WTC11 (cell line): ENCODE measurements around the gene SLC47A2. TPM values are rescaled to one million over a fixed set of nuclear protein-coding genes. Genes with fewer than 3 reads are reported as not detected.

Source experiments
- ATAC-seq: fragments of 200-7000 bp; cut with Tn5 transposase; 2 replicates; pipeline ENCODE4 v1.10.0; 2021; ENCODE audit warnings: mild to moderate bottlenecking, moderate library complexity
- CTCF ChIA-PET: fragments of 300-600 bp; sonication (Branson Sonifier 250); formaldehyde crosslinking; loops from one replicate; lab custom pipeline; 2021; ENCODE audit warnings: antibody characterized with exemption; lab: Charles Lee
- POLR2A ChIA-PET: fragments of 350-600 bp; sonication (Branson Sonifier 250); formaldehyde crosslinking; loops from one replicate; lab custom pipeline; 2021; ENCODE audit warnings: antibody characterized with exemption; lab: Charles Lee
- DNase-seq: peaks from one replicate; pipeline ENCODE4 v3.0.0; 2021; ENCODE audit warnings: low spot score
- H3K27ac Mint-ChIP-seq: 2 replicates; pipeline ENCODE4 v1.8.0; 2021; ENCODE audit warnings: mixed read lengths
- H3K27me3 Mint-ChIP-seq: 2 replicates; pipeline ENCODE4 v1.8.0; 2021; ENCODE audit warnings: low read depth, mild to moderate bottlenecking, moderate library complexity, mixed read lengths
- H3K36me3 Mint-ChIP-seq: 2 replicates; pipeline ENCODE4 v1.8.0; 2021; ENCODE audit warnings: mixed read lengths
- H3K4me1 Mint-ChIP-seq: 2 replicates; pipeline ENCODE4 v1.8.0; 2022; ENCODE audit warnings: mixed read lengths
- H3K4me3 Mint-ChIP-seq: 2 replicates; pipeline ENCODE4 v1.8.0; 2021; ENCODE audit warnings: mild to moderate bottlenecking, moderate library complexity, mixed read lengths
- H3K9me3 Mint-ChIP-seq: 2 replicates; pipeline ENCODE4 v1.8.0; 2021; ENCODE audit warnings: mixed read lengths
- CBFB ChIP-seq: sonication (generic); formaldehyde crosslinking; IDR thresholded peaks from 2 replicates; pipeline ENCODE4 v1.8.1; 2022; ENCODE audit warnings: mild to moderate bottlenecking, low read depth, missing genetic modification reagents
- FOXP1 ChIP-seq: sonication (generic); formaldehyde crosslinking; IDR thresholded peaks from 2 replicates; pipeline ENCODE4 v1.8.0; 2022; ENCODE audit warnings: missing genetic modification reagents, mild to moderate bottlenecking, moderate library complexity, borderline replicate concordance
- GRHL2 ChIP-seq: fragments of 250-450 bp; sonication (Bioruptor Pico); IDR thresholded peaks from 2 replicates; pipeline ENCODE4 v1.8.0; 2022; ENCODE audit warnings: mild to moderate bottlenecking, moderate library complexity; ENCODE audit not compliant: insufficient replicate concordance, severe bottlenecking
- NFE2L1 ChIP-seq: sonication (generic); formaldehyde crosslinking; IDR thresholded peaks from 2 replicates; pipeline ENCODE4 v1.8.1; 2023; ENCODE audit warnings: missing genetic modification reagents
- NR2C2 ChIP-seq: sonication (generic); formaldehyde crosslinking; IDR thresholded peaks from 2 replicates; pipeline ENCODE4 v1.8.0; 2022; ENCODE audit warnings: mild to moderate bottlenecking, missing genetic modification reagents
- NR3C1 ChIP-seq: sonication (generic); formaldehyde crosslinking; conservative IDR thresholded peaks from 2 replicates; pipeline ENCODE4 v1.8.1; 2023; ENCODE audit warnings: low read depth, mild to moderate bottlenecking, missing genetic modification reagents
- RORB ChIP-seq: fragments of 250-450 bp; sonication (Bioruptor Pico); IDR thresholded peaks from 2 replicates; pipeline ENCODE4 v1.9.0; 2021; ENCODE audit warnings: mild to moderate bottlenecking
- ZNF121 ChIP-seq: sonication (generic); formaldehyde crosslinking; IDR thresholded peaks from 2 replicates; pipeline ENCODE4 v1.8.0; 2023; ENCODE audit warnings: missing genetic modification reagents
- ZNF423 ChIP-seq: fragments of 250-450 bp; sonication (Bioruptor Pico); IDR thresholded peaks from 2 replicates; pipeline ENCODE4 v2.1.2; 2022; ENCODE audit warnings: mild to moderate bottlenecking, moderate library complexity
- total RNA-seq: library from RNA; stranded (reverse); gene quantifications from 3 replicates; pipeline ENCODE4 v1.2.3, GENCODE V29; 2021
- TF ChIP-seq, protein P1 (sequence below): sonication (generic); formaldehyde crosslinking; IDR thresholded peaks from 2 replicates; pipeline ENCODE4 v1.8.1; 2022; ENCODE audit warnings: mild to moderate bottlenecking, missing genetic modification reagents, moderate library complexity, borderline replicate concordance
- TF ChIP-seq, protein P2 (sequence below): sonication (generic); formaldehyde crosslinking; IDR thresholded peaks from 2 replicates; pipeline ENCODE4 v1.8.1; 2023; ENCODE audit warnings: mild to moderate bottlenecking, missing genetic modification reagents
- TF ChIP-seq, protein P3 (sequence below): sonication (generic); formaldehyde crosslinking; IDR thresholded peaks from 2 replicates; pipeline ENCODE4 v1.8.0; 2022; ENCODE audit warnings: missing genetic modification reagents
- TF ChIP-seq, protein P4 (sequence below): sonication (generic); formaldehyde crosslinking; conservative IDR thresholded peaks from 2 replicates; pipeline ENCODE4 v1.8.1; 2023; ENCODE audit warnings: mild to moderate bottlenecking, low read depth, missing genetic modification reagents, moderate library complexity
- TF ChIP-seq, protein P5 (sequence below): fragments of 250-450 bp; sonication (Bioruptor Pico); IDR thresholded peaks from 2 replicates; pipeline ENCODE4 v2.1.2; 2022; ENCODE audit warnings: mild to moderate bottlenecking, moderate library complexity

The SLC47A2 gene
- total RNA-seq, 1 experiment from 2014 or later: not detected

DNA sequence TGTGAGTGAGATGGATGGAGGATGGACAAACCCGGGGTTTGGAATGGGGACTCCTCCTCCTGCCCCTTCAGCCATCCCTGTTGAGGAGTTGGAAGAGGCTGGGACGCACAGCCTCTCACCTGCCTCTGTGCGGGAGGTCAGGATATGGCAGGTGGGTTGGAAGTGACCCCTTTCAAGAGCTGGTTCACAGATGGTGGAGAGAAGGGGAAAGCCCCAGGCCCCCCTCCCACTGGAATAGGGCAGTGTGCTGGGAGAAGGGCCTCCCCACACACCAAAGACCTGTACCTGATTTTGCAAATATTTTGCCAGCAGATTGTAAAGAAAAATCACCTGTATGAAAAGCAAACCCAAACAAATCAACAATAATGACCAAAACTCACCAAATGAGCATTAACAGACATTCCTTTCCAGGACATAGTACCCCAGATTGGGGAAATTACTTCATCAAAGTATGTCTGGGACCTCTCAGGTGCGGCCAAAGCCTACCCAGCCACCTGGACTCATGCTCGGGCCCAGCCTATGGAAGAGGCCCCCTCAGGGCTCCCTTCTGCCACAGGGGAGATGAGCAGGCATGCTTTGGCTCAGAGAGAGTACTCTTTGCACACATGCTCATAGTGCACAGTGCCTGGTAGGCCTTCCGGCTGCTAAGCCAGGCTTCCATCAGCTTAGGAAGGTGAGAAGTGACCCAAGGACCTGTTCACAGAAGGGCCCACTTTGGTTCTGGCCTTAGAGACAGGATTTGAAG is 7.8 kb downstream of the SLC47A2 start:
- H3K36me3 Mint-ChIP-seq: no peaks in the 10 kb centered on the region
- no peak overlapping the region for H3K4me3 Mint-ChIP-seq
- no peak for ATAC-seq
- CTCF ChIA-PET: interaction anchor here (2.4 kb wide), 1 partner anchor 10 kb away, joined by 12 read pairs; no protein-coding TSS in a partner anchor
- POLR2A ChIA-PET: no interaction called here
- no peak for TF ChIP-seq ZNF121 (CRISPR knock-in tag)
- no peak for TF ChIP-seq NR3C1
- DNase-seq: no peak
- H3K9me3 Mint-ChIP-seq: no peaks in the 10 kb centered on the region
- no peak overlapping the region for H3K27ac Mint-ChIP-seq
- H3K4me1 Mint-ChIP-seq: peaks cover 24% of the 10 kb centered on the region
- H3K27me3 Mint-ChIP-seq: no peaks in the 10 kb centered on the region

DNA sequence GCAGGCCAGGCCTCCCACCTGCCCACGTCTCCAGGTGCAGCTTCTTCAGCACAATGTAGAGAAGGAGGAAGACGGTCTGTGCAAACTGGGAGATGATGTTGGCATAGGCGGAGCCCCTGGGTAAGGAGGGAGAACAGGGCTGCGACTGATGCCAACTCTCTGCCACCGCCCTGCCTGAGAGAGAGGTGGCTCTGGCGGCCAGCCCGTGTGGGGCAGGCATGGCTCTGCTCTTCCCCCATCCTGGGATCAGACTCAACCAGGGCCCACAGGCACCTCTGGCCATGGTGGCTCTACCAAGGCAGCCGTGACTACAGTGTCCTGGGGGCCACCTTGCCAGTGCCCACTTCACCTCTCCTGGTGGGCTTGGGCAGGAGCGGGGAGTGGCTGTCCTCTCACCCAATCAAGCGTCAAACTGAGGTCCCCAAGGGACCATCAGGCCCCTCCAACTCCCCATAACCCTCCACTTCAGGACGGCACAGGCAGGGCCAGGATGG is 8.6 kb downstream of the SLC47A2 start:
- H3K27ac Mint-ChIP-seq: no peak overlapping the region
- no peak for ATAC-seq
- POLR2A ChIA-PET: no interaction called here

More for the DNA sequence above, 8.6 kb downstream of the SLC47A2 start:
- DNase-seq: no peak
- H3K27me3 Mint-ChIP-seq: no peaks in the 10 kb centered on the region
- TF ChIP-seq, protein P1, sequence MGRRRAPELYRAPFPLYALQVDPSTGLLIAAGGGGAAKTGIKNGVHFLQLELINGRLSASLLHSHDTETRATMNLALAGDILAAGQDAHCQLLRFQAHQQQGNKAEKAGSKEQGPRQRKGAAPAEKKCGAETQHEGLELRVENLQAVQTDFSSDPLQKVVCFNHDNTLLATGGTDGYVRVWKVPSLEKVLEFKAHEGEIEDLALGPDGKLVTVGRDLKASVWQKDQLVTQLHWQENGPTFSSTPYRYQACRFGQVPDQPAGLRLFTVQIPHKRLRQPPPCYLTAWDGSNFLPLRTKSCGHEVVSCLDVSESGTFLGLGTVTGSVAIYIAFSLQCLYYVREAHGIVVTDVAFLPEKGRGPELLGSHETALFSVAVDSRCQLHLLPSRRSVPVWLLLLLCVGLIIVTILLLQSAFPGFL: no peak
- TF ChIP-seq, protein P2, sequence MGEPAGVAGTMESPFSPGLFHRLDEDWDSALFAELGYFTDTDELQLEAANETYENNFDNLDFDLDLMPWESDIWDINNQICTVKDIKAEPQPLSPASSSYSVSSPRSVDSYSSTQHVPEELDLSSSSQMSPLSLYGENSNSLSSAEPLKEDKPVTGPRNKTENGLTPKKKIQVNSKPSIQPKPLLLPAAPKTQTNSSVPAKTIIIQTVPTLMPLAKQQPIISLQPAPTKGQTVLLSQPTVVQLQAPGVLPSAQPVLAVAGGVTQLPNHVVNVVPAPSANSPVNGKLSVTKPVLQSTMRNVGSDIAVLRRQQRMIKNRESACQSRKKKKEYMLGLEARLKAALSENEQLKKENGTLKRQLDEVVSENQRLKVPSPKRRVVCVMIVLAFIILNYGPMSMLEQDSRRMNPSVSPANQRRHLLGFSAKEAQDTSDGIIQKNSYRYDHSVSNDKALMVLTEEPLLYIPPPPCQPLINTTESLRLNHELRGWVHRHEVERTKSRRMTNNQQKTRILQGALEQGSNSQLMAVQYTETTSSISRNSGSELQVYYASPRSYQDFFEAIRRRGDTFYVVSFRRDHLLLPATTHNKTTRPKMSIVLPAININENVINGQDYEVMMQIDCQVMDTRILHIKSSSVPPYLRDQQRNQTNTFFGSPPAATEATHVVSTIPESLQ (CRISPR knock-in tag): no peak
- no peak for TF ChIP-seq GRHL2
- no peak for TF ChIP-seq ZNF121 (CRISPR knock-in tag)
- no peak for TF ChIP-seq ZNF423 (CRISPR knock-in tag)
- TF ChIP-seq, protein P3, sequence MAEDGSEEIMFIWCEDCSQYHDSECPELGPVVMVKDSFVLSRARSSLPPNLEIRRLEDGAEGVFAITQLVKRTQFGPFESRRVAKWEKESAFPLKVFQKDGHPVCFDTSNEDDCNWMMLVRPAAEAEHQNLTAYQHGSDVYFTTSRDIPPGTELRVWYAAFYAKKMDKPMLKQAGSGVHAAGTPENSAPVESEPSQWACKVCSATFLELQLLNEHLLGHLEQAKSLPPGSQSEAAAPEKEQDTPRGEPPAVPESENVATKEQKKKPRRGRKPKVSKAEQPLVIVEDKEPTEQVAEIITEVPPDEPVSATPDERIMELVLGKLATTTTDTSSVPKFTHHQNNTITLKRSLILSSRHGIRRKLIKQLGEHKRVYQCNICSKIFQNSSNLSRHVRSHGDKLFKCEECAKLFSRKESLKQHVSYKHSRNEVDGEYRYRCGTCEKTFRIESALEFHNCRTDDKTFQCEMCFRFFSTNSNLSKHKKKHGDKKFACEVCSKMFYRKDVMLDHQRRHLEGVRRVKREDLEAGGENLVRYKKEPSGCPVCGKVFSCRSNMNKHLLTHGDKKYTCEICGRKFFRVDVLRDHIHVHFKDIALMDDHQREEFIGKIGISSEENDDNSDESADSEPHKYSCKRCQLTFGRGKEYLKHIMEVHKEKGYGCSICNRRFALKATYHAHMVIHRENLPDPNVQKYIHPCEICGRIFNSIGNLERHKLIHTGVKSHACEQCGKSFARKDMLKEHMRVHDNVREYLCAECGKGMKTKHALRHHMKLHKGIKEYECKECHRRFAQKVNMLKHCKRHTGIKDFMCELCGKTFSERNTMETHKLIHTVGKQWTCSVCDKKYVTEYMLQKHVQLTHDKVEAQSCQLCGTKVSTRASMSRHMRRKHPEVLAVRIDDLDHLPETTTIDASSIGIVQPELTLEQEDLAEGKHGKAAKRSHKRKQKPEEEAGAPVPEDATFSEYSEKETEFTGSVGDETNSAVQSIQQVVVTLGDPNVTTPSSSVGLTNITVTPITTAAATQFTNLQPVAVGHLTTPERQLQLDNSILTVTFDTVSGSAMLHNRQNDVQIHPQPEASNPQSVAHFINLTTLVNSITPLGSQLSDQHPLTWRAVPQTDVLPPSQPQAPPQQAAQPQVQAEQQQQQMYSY (CRISPR knock-in tag): no peak
- no peak for TF ChIP-seq NFE2L1 (CRISPR knock-in tag)
- TF ChIP-seq CBFB (CRISPR knock-in tag): no peak
- TF ChIP-seq FOXP1: no peak
- TF ChIP-seq, protein P4, sequence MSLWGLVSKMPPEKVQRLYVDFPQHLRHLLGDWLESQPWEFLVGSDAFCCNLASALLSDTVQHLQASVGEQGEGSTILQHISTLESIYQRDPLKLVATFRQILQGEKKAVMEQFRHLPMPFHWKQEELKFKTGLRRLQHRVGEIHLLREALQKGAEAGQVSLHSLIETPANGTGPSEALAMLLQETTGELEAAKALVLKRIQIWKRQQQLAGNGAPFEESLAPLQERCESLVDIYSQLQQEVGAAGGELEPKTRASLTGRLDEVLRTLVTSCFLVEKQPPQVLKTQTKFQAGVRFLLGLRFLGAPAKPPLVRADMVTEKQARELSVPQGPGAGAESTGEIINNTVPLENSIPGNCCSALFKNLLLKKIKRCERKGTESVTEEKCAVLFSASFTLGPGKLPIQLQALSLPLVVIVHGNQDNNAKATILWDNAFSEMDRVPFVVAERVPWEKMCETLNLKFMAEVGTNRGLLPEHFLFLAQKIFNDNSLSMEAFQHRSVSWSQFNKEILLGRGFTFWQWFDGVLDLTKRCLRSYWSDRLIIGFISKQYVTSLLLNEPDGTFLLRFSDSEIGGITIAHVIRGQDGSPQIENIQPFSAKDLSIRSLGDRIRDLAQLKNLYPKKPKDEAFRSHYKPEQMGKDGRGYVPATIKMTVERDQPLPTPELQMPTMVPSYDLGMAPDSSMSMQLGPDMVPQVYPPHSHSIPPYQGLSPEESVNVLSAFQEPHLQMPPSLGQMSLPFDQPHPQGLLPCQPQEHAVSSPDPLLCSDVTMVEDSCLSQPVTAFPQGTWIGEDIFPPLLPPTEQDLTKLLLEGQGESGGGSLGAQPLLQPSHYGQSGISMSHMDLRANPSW: no peak
- no peak for TF ChIP-seq RORB (CRISPR knock-in tag)
- no peak for TF ChIP-seq NR3C1
- TF ChIP-seq NR2C2 (CRISPR knock-in tag): no peak
- TF ChIP-seq, protein P5, sequence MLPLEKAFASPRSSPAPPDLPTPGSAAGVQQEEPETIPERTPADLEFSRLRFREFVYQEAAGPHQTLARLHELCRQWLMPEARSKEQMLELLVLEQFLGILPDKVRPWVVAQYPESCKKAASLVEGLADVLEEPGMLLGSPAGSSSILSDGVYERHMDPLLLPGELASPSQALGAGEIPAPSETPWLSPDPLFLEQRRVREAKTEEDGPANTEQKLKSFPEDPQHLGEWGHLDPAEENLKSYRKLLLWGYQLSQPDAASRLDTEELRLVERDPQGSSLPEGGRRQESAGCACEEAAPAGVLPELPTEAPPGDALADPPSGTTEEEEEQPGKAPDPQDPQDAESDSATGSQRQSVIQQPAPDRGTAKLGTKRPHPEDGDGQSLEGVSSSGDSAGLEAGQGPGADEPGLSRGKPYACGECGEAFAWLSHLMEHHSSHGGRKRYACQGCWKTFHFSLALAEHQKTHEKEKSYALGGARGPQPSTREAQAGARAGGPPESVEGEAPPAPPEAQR (CRISPR knock-in tag): no peak
- CTCF ChIA-PET: interaction anchor here (0.7 to 2.4 kb wide), 5 partner anchors 11 to 240 kb away, joined by 3 to 12 read pairs (median 8); partner anchors contain the start of gene ALDH3A2
- no peaks in the 10 kb centered on the region for H3K36me3 Mint-ChIP-seq
- no peak overlapping the region for H3K4me3 Mint-ChIP-seq
- no peaks in the 10 kb centered on the region for H3K9me3 Mint-ChIP-seq
- peaks cover 26% of the 10 kb centered on the region for H3K4me1 Mint-ChIP-seq
